ENCODE measurements around the gene TCP11L2. TPM values are rescaled to one million over a fixed set of nuclear protein-coding genes. Genes with fewer than 3 reads are reported as not detected.

TCP11L2 gene
- polyA plus RNA-seq, 1 donor from 2014 or later: 16.6 TPM

DNA sequence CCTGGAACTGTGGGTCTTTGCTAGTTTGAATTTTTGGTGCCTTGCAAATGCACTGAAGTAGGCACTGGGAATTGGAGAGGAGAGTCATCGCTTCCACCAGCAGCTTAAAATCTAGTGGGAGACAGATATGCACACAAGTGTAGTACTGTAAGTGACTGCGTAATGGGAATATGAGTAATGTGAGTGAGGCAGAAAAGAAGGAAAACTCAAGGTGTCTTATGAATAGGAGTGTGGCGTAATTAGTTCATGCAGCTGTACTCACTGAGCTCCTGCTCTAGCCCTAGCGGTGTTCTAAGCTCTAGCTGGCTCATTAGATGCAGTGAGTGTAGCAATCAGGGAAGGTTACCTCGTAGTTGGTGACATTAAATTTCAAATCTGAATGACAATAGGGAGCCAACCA lies 2.8 kb downstream of the TCP11L2 start:
- no peak overlapping the region for H3K4me3 ChIP-seq (ENCODE audit: low read length)

DNA sequence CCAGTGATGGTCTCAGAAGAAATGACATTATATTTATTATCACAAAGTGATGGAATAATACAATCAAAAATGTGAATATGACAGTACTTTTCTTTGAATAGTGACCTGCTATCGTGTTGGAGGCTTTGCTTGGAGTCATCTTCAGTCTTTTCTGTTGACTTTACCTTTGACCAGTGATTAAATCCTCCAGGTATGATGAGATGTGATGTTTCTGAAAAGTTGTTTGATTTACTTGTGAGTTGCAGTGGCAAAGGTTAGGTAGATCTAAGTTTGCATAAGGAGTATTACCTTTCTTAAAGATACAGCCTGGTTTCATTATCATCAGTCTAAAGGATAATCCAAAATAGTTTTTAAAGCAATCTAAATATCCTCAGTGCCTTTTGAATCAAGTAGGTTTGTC lies 4.6 kb downstream of the TCP11L2 start:
- no peak overlapping the region for H3K27ac ChIP-seq (ENCODE audit: low read length)
- no peaks in the 10 kb centered on the region for H3F3A ChIP-seq (ENCODE audit: insufficient read depth, low read length, poor library complexity, severe bottlenecking)
- H3K9ac ChIP-seq (ENCODE audit: low read length): no peak overlapping the region
- no peaks in the 10 kb centered on the region for H3K27me3 ChIP-seq (ENCODE audit: insufficient read depth, low read depth, low read length)
- H3K36me3 ChIP-seq (ENCODE audit: insufficient read depth, low read length): no peaks in the 10 kb centered on the region
- no peaks in the 10 kb centered on the region for H3K9me3 ChIP-seq (ENCODE audit: low read length)
- H3K9me2 ChIP-seq (ENCODE audit: insufficient read depth, low read length): no peaks in the 10 kb centered on the region
- no peak overlapping the region for H3K4me2 ChIP-seq (ENCODE audit: low read length)
- no peak overlapping the region for H3K4me3 ChIP-seq (ENCODE audit: low read length)
- TF ChIP-seq, protein P1, sequence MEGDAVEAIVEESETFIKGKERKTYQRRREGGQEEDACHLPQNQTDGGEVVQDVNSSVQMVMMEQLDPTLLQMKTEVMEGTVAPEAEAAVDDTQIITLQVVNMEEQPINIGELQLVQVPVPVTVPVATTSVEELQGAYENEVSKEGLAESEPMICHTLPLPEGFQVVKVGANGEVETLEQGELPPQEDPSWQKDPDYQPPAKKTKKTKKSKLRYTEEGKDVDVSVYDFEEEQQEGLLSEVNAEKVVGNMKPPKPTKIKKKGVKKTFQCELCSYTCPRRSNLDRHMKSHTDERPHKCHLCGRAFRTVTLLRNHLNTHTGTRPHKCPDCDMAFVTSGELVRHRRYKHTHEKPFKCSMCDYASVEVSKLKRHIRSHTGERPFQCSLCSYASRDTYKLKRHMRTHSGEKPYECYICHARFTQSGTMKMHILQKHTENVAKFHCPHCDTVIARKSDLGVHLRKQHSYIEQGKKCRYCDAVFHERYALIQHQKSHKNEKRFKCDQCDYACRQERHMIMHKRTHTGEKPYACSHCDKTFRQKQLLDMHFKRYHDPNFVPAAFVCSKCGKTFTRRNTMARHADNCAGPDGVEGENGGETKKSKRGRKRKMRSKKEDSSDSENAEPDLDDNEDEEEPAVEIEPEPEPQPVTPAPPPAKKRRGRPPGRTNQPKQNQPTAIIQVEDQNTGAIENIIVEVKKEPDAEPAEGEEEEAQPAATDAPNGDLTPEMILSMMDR (IDR thresholded peaks at IDR 0.05; ENCODE audit: poor library complexity, severe bottlenecking): no peak
- TF ChIP-seq TAF1 (IDR thresholded peaks at IDR 0.05; ENCODE audit: low read depth) (no peak), RAD21 (conservative IDR thresholded peaks at IDR 0.05) (no peak), SMC3 (conservative IDR thresholded peaks at IDR 0.05; ENCODE audit: poor library complexity) (no peak), EP300 (conservative IDR thresholded peaks at IDR 0.05; ENCODE audit: poor library complexity, severe bottlenecking) (no peak), MXI1 (conservative IDR thresholded peaks at IDR 0.05; ENCODE audit: poor library complexity, severe bottlenecking) (no peak), POLR2AphosphoS5 (IDR thresholded peaks at IDR 0.05) (no peak), EZH2 (IDR thresholded peaks at IDR 0.05; ENCODE audit: borderline replicate concordance, insufficient read depth, low read length, poor library complexity, severe bottlenecking) (no peak)
- TF ChIP-seq, protein P2, sequence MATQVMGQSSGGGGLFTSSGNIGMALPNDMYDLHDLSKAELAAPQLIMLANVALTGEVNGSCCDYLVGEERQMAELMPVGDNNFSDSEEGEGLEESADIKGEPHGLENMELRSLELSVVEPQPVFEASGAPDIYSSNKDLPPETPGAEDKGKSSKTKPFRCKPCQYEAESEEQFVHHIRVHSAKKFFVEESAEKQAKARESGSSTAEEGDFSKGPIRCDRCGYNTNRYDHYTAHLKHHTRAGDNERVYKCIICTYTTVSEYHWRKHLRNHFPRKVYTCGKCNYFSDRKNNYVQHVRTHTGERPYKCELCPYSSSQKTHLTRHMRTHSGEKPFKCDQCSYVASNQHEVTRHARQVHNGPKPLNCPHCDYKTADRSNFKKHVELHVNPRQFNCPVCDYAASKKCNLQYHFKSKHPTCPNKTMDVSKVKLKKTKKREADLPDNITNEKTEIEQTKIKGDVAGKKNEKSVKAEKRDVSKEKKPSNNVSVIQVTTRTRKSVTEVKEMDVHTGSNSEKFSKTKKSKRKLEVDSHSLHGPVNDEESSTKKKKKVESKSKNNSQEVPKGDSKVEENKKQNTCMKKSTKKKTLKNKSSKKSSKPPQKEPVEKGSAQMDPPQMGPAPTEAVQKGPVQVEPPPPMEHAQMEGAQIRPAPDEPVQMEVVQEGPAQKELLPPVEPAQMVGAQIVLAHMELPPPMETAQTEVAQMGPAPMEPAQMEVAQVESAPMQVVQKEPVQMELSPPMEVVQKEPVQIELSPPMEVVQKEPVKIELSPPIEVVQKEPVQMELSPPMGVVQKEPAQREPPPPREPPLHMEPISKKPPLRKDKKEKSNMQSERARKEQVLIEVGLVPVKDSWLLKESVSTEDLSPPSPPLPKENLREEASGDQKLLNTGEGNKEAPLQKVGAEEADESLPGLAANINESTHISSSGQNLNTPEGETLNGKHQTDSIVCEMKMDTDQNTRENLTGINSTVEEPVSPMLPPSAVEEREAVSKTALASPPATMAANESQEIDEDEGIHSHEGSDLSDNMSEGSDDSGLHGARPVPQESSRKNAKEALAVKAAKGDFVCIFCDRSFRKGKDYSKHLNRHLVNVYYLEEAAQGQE (IDR thresholded peaks at IDR 0.05; ENCODE audit: borderline replicate concordance): no peak
- no peaks in the 10 kb centered on the region for H4K20me1 ChIP-seq (ENCODE audit: insufficient read depth)
- H2AFZ ChIP-seq (ENCODE audit: low read depth, low read length): no peak overlapping the region
- H3K79me2 ChIP-seq (replicated peaks; ENCODE audit: insufficient read depth, low read length): no peaks in the 10 kb centered on the region

More for the DNA sequence above, 2.8 kb downstream of the TCP11L2 start:
- no peak for TF ChIP-seq EZH2 (IDR thresholded peaks at IDR 0.05; ENCODE audit: borderline replicate concordance, insufficient read depth, low read length, poor library complexity, severe bottlenecking)
- TF ChIP-seq SMC3 (conservative IDR thresholded peaks at IDR 0.05; ENCODE audit: poor library complexity): no peak
- no peak for TF ChIP-seq EP300 (conservative IDR thresholded peaks at IDR 0.05; ENCODE audit: poor library complexity, severe bottlenecking)
- no peak overlapping the region for H3K4me2 ChIP-seq (ENCODE audit: low read length)
- no peaks in the 10 kb centered on the region for H4K20me1 ChIP-seq (ENCODE audit: insufficient read depth)
- no peaks in the 10 kb centered on the region for H3K9me3 ChIP-seq (ENCODE audit: low read length)
- H3K9ac ChIP-seq (ENCODE audit: low read length): no peak overlapping the region
- H3K79me2 ChIP-seq (replicated peaks; ENCODE audit: insufficient read depth, low read length): no peaks in the 10 kb centered on the region
- H3F3A ChIP-seq (ENCODE audit: insufficient read depth, low read length, poor library complexity, severe bottlenecking): no peaks in the 10 kb centered on the region
- H3K27me3 ChIP-seq (ENCODE audit: insufficient read depth, low read depth, low read length): no peaks in the 10 kb centered on the region
- H3K27ac ChIP-seq (ENCODE audit: low read length): no peak overlapping the region
- H2AFZ ChIP-seq (ENCODE audit: low read depth, low read length): no peak overlapping the region
- no peaks in the 10 kb centered on the region for H3K9me2 ChIP-seq (ENCODE audit: insufficient read depth, low read length)
- H3K36me3 ChIP-seq (ENCODE audit: insufficient read depth, low read length): no peaks in the 10 kb centered on the region

Measured in neural cell (in vitro differentiated cells).